Measurements from ENCODE around the gene FLNA. TPM values are rescaled to one million over a fixed set of nuclear protein-coding genes. Genes with fewer than 3 reads are reported as not detected.

The FLNA gene
- total and polyA plus RNA-seq, 7 experiments from 2014 or later, result 96.0 to 1,423 (median 462) TPM

- H3K36me3 Mint-ChIP-seq, result peaks cover 0 to 6% (median 4%) of the 10 kb centered on the region in 5 donors
- DNase-seq (peak in 6 of 9 donors; percentile 22 to 37 (median 30)), ATAC-seq (peak; percentile 49)
- Histone ChIP-seq H3K9me3 (ENCODE audit: control insufficient read depth in 2 of 3, low read length in 3 of 3) (no peaks in the 10 kb centered on the region), H3K4me1 (ENCODE audit: control insufficient read depth in 2 of 2, insufficient read depth in 2 of 2, low read length in 2 of 2) (peaks cover 6 to 7% of the 10 kb centered on the region in 2 donors), H3K4me3 (ENCODE audit: low read length) (peak overlapping the region; percentile 67), H3K27me3 (ENCODE audit: control insufficient read depth in 2 of 2, insufficient read depth in 2 of 2, low read length in 2 of 2) (no peaks in the 10 kb centered on the region), H3K27ac (ENCODE audit: low read depth, low read length) (peak overlapping the region; percentile 79), H3K36me3 (ENCODE audit: control insufficient read depth in 2 of 3, insufficient read depth in 3 of 3, low read length in 3 of 3) (no peaks in the 10 kb centered on the region)
- H3K4me1 Mint-ChIP-seq, result peaks cover 9 to 22% (median 16%) of the 10 kb centered on the region in 7 donors
- no peaks in the 10 kb centered on the region for H3K27me3 Mint-ChIP-seq
- CTCF ChIA-PET, result no interaction called here
- intact Hi-C loops (cut with micrococcal nuclease), result loop anchor here (1.0 to 5.0 kb wide), 5 partner anchors 16 to 78 kb away; partner anchors contain the start of genes ATP6AP1 (in 2 of the 2), LAGE3 (in 1 of the 2), PLXNA3 (in 1 of the 2) and SLC10A3 (in 1 of the 2)
- H3K4me3 Mint-ChIP-seq, result peak overlapping the region; percentile 71 to 90 (median 83)
- POLR2A ChIA-PET, result interaction anchor here (0.6 to 5.2 kb wide), 16 partner anchors 13 to 707 kb away, joined by 3 to 77 read pairs (median 4); partner anchors contain the start of genes ATP6AP1, IKBKG, LAGE3 and RPL10
- H3K9me3 Mint-ChIP-seq, result peaks cover 0 to 3% (median 0%) of the 10 kb centered on the region in 11 donors
- peak overlapping the region; percentile 44 to 93 (median 85) for H3K27ac Mint-ChIP-seq
These were observed 38.0 kb upstream of the FLNA start for GRCh38 chrX:154412468-154412867.

- Mint-ChIP-seq H3K27ac (peak overlapping the region; percentile 44 to 93 (median 85)), H3K4me3 (peak overlapping the region; percentile 71 to 90 (median 83)), H3K9me3 (peaks cover 0 to 3% (median 0%) of the 10 kb centered on the region in 11 donors), H3K4me1 (peaks cover 9 to 22% (median 15%) of the 10 kb centered on the region in 7 donors), H3K36me3 (peaks cover 0 to 6% (median 4%) of the 10 kb centered on the region in 5 donors), H3K27me3 (no peaks in the 10 kb centered on the region)
- ChIA-PET CTCF (no interaction called here), POLR2A (interaction anchor here (0.6 to 5.2 kb wide), 18 partner anchors 12 to 706 kb away, joined by 3 to 77 read pairs (median 4); partner anchors contain the start of genes ATP6AP1, IKBKG, LAGE3 and PLXNA3)
- peaks cover 6 to 7% of the 10 kb centered on the region in 2 donors for H3K4me1 ChIP-seq (ENCODE audit: control insufficient read depth in 2 of 2, insufficient read depth in 2 of 2, low read length in 2 of 2)
- peak overlapping the region; percentile 67 for H3K4me3 ChIP-seq (ENCODE audit: low read length)
- no peaks in the 10 kb centered on the region for H3K9me3 ChIP-seq (ENCODE audit: control insufficient read depth in 2 of 3, low read length in 3 of 3)
- DNase-seq (peak in 6 of 9 donors; percentile 30 to 47 (median 33)), ATAC-seq (peak; percentile 58)
- no peaks in the 10 kb centered on the region for H3K27me3 ChIP-seq (ENCODE audit: control insufficient read depth in 2 of 2, insufficient read depth in 2 of 2, low read length in 2 of 2)
- no peaks in the 10 kb centered on the region for H3K36me3 ChIP-seq (ENCODE audit: control insufficient read depth in 2 of 3, insufficient read depth in 3 of 3, low read length in 3 of 3)
- intact Hi-C loops (cut with micrococcal nuclease), result loop anchor here (1.0 to 5.0 kb wide), 7 partner anchors 13 to 79 kb away; partner anchors contain the start of genes ATP6AP1 (in 2 of the 2), SLC10A3 (in 2 of the 2), LAGE3 (in 1 of the 2) and PLXNA3 (in 1 of the 2)
- peak overlapping the region; percentile 79 for H3K27ac ChIP-seq (ENCODE audit: low read depth, low read length)
These were observed 37.5 kb upstream of the FLNA start for GRCh38 chrX:154411981-154412340.

- Mint-ChIP-seq H3K36me3 (peaks cover 0 to 4% (median 0%) of the 10 kb centered on the region in 5 donors), H3K4me1 (peaks cover 9 to 22% (median 12%) of the 10 kb centered on the region in 7 donors), H3K27me3 (no peaks in the 10 kb centered on the region), H3K4me3 (peak within 1 kb of the TSS in 9 of 10 donors; percentile 10 to 81 (median 60)), H3K9me3 (peaks cover 0 to 3% (median 0%) of the 10 kb centered on the region in 11 donors), H3K27ac (peak within 1 kb of the TSS in 7 of 9 donors; percentile 36 to 75 (median 62))
- Histone ChIP-seq H3K27ac (ENCODE audit: low read depth, low read length) (peak within 1 kb of the TSS; percentile 14), H3K4me1 (ENCODE audit: control insufficient read depth in 2 of 2, insufficient read depth in 2 of 2, low read length in 2 of 2) (peaks cover 6 to 7% of the 10 kb centered on the region in 2 donors), H3K4me3 (ENCODE audit: low read length) (no peak within 1 kb of the TSS), H3K36me3 (ENCODE audit: control insufficient read depth in 2 of 3, insufficient read depth in 3 of 3, low read length in 3 of 3) (no peaks in the 10 kb centered on the region), H3K27me3 (ENCODE audit: control insufficient read depth in 2 of 2, insufficient read depth in 2 of 2, low read length in 2 of 2) (no peaks in the 10 kb centered on the region), H3K9me3 (ENCODE audit: control insufficient read depth in 2 of 3, low read length in 3 of 3) (no peaks in the 10 kb centered on the region)
- intact Hi-C loops (cut with micrococcal nuclease), result no loop called here
- ATAC-seq (peak; percentile 67), DNase-seq (no peak)
- ChIA-PET CTCF (no interaction called here), POLR2A (interaction anchor here (1.0 to 5.2 kb wide), 3 partner anchors 9 to 80 kb away, joined by 4 to 77 read pairs (median 4); partner anchors contain the start of gene RPL10)
These were observed 34.9 kb upstream of the FLNA start, which contains the start of gene DNASE1L1 for GRCh38 chrX:154409222-154409871. Gene DNASE1L1 (minus strand): TSS chrX:154409254. CDS start chrX:154405568, 3,686 bp downstream.

GRCh38 chrX:154408659-154409221, 34.3 kb upstream of the FLNA start:
- peaks cover 9 to 22% (median 13%) of the 10 kb centered on the region in 7 donors for H3K4me1 Mint-ChIP-seq
- peak overlapping the region in 8 of 10 donors; percentile 10 to 81 (median 60) for H3K4me3 Mint-ChIP-seq
- Histone ChIP-seq H3K9me3 (ENCODE audit: control insufficient read depth in 2 of 3, low read length in 3 of 3) (no peaks in the 10 kb centered on the region), H3K36me3 (ENCODE audit: control insufficient read depth in 2 of 3, insufficient read depth in 3 of 3, low read length in 3 of 3) (no peaks in the 10 kb centered on the region), H3K4me3 (ENCODE audit: low read length) (no peak overlapping the region), H3K4me1 (ENCODE audit: control insufficient read depth in 2 of 2, insufficient read depth in 2 of 2, low read length in 2 of 2) (peaks cover 6 to 7% of the 10 kb centered on the region in 2 donors), H3K27ac (ENCODE audit: low read depth, low read length) (no peak overlapping the region), H3K27me3 (ENCODE audit: control insufficient read depth in 2 of 2, insufficient read depth in 2 of 2, low read length in 2 of 2) (no peaks in the 10 kb centered on the region)
- H3K36me3 Mint-ChIP-seq, result peaks cover 0 to 4% (median 0%) of the 10 kb centered on the region in 5 donors
- ATAC-seq (no peak), DNase-seq (no peak)
- H3K27me3 Mint-ChIP-seq, result no peaks in the 10 kb centered on the region
- peak overlapping the region in 5 of 9 donors; percentile 19 to 75 (median 62) for H3K27ac Mint-ChIP-seq
- peaks cover 0 to 3% (median 0%) of the 10 kb centered on the region in 11 donors for H3K9me3 Mint-ChIP-seq
- ChIA-PET CTCF (no interaction called here), POLR2A (interaction anchor here (1.0 to 5.2 kb wide), 3 partner anchors 9 to 81 kb away, joined by 4 to 77 read pairs (median 4); partner anchors contain the start of gene RPL10)
- intact Hi-C loops (cut with micrococcal nuclease), result no loop called here

- Mint-ChIP-seq H3K36me3 (peaks cover 0 to 6% (median 2%) of the 10 kb centered on the region in 5 donors), H3K4me1 (peaks cover 2 to 14% (median 11%) of the 10 kb centered on the region in 7 donors), H3K4me3 (no peak overlapping the region), H3K27ac (no peak overlapping the region), H3K27me3 (no peaks in the 10 kb centered on the region), H3K9me3 (no peaks in the 10 kb centered on the region)
- intact Hi-C loops (cut with micrococcal nuclease), result no loop called here
- ChIA-PET CTCF (no interaction called here), POLR2A (interaction anchor here (0.7 kb wide), 1 partner anchor 23 kb away, joined by 3 read pairs; no protein-coding TSS in a partner anchor)
- Histone ChIP-seq H3K4me1 (ENCODE audit: control insufficient read depth in 2 of 2, insufficient read depth in 2 of 2, low read length in 2 of 2) (peaks cover 4 to 6% of the 10 kb centered on the region in 2 donors), H3K4me3 (ENCODE audit: low read length) (no peak overlapping the region), H3K36me3 (ENCODE audit: control insufficient read depth in 2 of 3, insufficient read depth in 3 of 3, low read length in 3 of 3) (peaks cover 4 to 14% (median 11%) of the 10 kb centered on the region in 3 experiments), H3K27me3 (ENCODE audit: control insufficient read depth in 2 of 2, insufficient read depth in 2 of 2, low read length in 2 of 2) (no peaks in the 10 kb centered on the region), H3K27ac (ENCODE audit: low read depth, low read length) (no peak overlapping the region), H3K9me3 (ENCODE audit: control insufficient read depth in 2 of 3, low read length in 3 of 3) (no peaks in the 10 kb centered on the region)
- ATAC-seq (no peak), DNase-seq (no peak)
These were observed 30.3 kb upstream of the FLNA start for GRCh38 chrX:154404625-154405192.

GRCh38 chrX:154403858-154404257, 29.4 kb upstream of the FLNA start:
- no peak overlapping the region for H3K4me3 Mint-ChIP-seq

More at GRCh38 chrX:154403858-154404257, 29.4 kb upstream of the FLNA start:
- Mint-ChIP-seq H3K36me3 (peaks cover under 1 to 13% (median 11%) of the 10 kb centered on the region in 5 donors), H3K27ac (peak overlapping the region in 1 of 9 donors; percentile 43), H3K27me3 (no peaks in the 10 kb centered on the region), H3K9me3 (peaks cover 0 to under 1% (median 0%) of the 10 kb centered on the region in 11 donors), H3K4me1 (peaks cover 8 to 21% (median 13%) of the 10 kb centered on the region in 7 donors)
- no peak for DNase-seq
- POLR2A ChIA-PET, result no interaction called here
- no peak for ATAC-seq
- CTCF ChIA-PET, result no interaction called here
- peaks cover 7 to 19% (median 11%) of the 10 kb centered on the region in 3 experiments for H3K36me3 ChIP-seq (ENCODE audit: control insufficient read depth in 2 of 3, insufficient read depth in 3 of 3, low read length in 3 of 3)
- H3K27me3 ChIP-seq (ENCODE audit: control insufficient read depth in 2 of 2, insufficient read depth in 2 of 2, low read length in 2 of 2), result no peaks in the 10 kb centered on the region
- intact Hi-C loops (cut with micrococcal nuclease), result no loop called here
- peaks cover 10 to 14% of the 10 kb centered on the region in 2 donors for H3K4me1 ChIP-seq (ENCODE audit: control insufficient read depth in 2 of 2, insufficient read depth in 2 of 2, low read length in 2 of 2)
- no peak overlapping the region for H3K27ac ChIP-seq (ENCODE audit: low read depth, low read length)
- H3K4me3 ChIP-seq (ENCODE audit: low read length), result no peak overlapping the region
- no peaks in the 10 kb centered on the region for H3K9me3 ChIP-seq (ENCODE audit: control insufficient read depth in 2 of 3, low read length in 3 of 3)
